Choroid plexus epithelial cell (primary cell): ENCODE data around the gene BEGAIN.

ENCODE experiments used
- DNase-seq: peaks from one replicate; pipeline ENCODE4 v3.0.0-alpha.2; 2010; ENCODE audit warnings: low read depth
- H3K4me3 ChIP-seq: 2 replicates; pipeline ENCODE4 v1.5.1; 2011; ENCODE audit warnings: low read depth, mild to moderate bottlenecking, control low read depth, low read length, moderate library complexity
- TF ChIP-seq, protein P1 (sequence below): conservative IDR thresholded peaks from 2 replicates; pipeline ENCODE4 v1.5.1; 2011; ENCODE audit warnings: low read depth, mild to moderate bottlenecking, control low read depth, inconsistent platforms, low read length, moderate library complexity

The BEGAIN gene

DNA sequence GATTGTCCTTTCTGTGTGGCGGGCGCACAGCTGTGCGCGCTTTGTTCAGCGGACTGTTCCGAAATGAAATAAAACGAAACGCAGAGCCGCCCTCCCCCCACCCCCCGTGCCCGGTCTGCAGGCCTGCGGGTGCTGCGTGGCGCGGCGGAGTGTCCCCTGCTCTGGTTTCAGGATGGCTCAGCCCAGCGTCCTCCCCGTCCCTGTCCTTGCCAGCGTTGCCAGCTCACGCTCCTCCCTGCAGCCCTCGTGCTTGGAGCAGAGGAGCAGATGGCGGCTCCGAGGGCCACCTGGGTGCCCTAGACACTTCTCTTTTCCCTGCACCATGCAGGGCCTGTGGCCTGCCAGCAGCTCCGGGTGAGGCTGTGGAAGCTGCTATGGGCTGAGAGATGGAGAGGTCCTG lies 17.5 kb upstream of the BEGAIN start:
- no peak overlapping the region for H3K4me3 ChIP-seq
- TF ChIP-seq, protein P1, sequence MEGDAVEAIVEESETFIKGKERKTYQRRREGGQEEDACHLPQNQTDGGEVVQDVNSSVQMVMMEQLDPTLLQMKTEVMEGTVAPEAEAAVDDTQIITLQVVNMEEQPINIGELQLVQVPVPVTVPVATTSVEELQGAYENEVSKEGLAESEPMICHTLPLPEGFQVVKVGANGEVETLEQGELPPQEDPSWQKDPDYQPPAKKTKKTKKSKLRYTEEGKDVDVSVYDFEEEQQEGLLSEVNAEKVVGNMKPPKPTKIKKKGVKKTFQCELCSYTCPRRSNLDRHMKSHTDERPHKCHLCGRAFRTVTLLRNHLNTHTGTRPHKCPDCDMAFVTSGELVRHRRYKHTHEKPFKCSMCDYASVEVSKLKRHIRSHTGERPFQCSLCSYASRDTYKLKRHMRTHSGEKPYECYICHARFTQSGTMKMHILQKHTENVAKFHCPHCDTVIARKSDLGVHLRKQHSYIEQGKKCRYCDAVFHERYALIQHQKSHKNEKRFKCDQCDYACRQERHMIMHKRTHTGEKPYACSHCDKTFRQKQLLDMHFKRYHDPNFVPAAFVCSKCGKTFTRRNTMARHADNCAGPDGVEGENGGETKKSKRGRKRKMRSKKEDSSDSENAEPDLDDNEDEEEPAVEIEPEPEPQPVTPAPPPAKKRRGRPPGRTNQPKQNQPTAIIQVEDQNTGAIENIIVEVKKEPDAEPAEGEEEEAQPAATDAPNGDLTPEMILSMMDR: no peak
- DNase-seq: no peak

DNA sequence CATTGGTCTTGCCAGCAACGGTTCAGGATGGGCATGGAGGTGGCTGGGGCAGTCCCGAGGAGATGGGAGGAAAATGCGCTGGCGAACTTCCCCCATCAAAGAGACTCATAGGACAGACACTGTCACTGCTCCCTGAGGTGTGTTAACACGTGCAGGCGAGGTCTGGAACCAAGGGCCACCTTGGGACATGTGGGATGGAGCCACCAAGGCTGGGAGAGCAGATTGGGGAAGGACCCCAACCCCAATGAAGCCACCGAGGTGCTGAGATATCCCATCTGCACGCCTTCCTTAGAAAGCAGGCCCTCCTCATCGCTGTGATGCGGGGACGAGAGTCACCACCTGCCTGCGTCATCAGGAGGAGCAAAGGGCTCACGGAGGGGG lies 16.9 kb upstream of the BEGAIN start:
- TF ChIP-seq, protein P1: no peak
- DNase-seq: no peak
- H3K4me3 ChIP-seq: no peak overlapping the region

DNA sequence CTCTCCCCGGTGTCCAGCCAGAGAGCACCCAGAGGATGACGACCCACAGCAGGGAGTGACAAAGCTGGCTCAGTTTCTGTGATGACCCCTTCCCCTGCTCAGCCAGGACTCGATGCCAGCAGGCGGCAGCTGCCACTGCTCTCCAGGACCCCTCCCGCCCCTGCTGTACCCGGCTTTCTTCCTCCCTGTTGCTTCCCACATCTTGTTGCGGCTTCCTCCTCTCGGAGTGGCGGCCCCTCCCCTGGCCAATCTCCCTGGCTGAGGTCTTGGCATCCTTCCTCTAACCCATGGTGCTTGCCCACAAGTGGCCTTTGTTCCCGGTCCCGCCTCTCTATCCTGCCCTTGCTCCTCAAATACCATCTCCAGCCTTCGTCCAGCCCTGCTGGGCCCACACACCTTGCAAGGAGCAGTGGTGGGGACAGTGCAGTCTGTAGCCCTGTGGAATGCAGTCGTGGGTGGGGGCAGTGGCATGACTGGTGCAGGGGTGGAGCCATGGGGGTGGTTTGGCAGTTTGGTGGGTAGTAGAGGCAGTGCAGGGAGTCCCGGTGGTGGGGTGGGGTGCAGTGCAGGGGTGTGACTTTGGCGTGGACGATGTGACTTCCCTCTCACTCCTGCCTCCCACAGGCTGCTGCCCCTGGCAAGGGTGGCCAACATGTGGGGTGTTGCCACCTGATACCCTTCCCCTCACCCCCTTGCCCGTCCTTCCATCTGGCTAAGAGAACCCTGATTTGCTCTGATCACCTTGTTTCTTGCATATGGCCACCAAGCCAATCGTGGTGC lies 16.3 kb upstream of the BEGAIN start:
- H3K4me3 ChIP-seq: no peak overlapping the region
- DNase-seq: no peak
- TF ChIP-seq, protein P1: no peak

DNA sequence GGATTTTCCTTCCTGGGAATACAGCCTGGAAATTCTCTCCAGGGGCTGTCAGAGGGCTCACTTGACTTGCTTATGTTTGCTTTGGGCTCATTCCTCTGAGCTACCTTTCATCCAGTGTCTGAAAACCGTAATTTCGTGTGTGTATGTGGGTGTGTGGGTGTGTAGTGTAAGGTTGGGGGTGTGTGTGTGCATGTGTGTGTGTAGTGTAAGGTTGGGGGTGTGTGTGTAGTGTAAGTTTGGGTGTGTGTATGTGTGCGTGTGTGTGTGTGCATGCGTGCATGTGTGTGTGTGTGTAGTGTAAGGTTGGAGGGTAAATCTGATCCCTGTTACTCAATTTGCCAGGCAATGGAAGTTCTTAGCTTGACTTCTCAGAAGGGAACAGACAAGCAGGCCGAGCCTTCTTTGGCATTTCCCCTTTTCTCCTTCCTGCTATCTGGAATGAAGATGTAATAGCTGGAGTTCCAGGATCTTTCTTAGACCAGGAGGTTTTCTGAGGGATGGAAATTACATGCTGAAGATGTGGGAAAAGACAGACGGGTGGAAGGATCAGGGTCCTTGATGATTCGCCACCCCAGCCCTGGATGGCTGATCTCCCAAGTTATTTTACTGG lies 15.5 kb upstream of the BEGAIN start:
- DNase-seq: no peak
- no peak overlapping the region for H3K4me3 ChIP-seq
- TF ChIP-seq, protein P1: no peak

DNA sequence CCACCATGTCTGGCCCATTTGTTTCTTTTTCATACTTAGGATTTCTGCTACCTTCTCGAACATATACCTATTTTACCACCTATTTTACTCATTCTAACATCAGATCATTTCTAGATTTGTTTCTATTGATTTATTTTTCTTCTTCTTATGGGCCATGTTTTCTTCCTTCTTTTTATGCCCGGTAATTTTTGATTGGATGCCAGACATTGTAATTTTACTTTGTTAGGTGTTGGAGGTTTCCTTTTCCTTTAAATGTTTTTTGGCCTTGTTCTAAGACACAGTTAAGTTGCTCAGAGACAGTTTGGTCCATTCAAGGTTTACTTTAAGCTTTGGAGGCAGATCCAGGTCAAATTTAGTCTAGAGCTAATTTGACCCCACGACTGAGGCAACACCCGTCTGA lies 14.7 kb upstream of the BEGAIN start:
- DNase-seq: no peak
- H3K4me3 ChIP-seq: no peak overlapping the region
- TF ChIP-seq, protein P1: no peak

DNA sequence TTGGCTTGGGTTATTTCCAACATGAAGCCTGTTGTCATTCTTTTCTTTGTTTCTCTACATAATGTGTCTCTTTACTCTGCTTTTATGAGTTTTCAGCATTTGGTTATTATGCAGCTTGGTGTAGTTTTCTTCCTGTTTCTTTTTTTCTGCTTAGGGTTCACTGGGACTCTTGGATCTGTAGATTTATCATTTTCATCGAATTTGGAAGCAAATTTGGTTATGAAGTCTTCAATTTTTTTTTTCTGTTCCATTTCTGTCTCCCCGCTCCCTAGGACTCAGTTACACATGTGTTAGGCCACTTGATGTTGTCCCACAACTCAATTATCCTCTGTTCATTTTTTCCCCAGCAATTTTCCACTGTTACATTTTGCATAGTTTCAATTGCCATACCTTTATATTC lies 13.8 kb upstream of the BEGAIN start:
- TF ChIP-seq, protein P1: no peak
- H3K4me3 ChIP-seq: no peak overlapping the region
- no peak for DNase-seq

DNA sequence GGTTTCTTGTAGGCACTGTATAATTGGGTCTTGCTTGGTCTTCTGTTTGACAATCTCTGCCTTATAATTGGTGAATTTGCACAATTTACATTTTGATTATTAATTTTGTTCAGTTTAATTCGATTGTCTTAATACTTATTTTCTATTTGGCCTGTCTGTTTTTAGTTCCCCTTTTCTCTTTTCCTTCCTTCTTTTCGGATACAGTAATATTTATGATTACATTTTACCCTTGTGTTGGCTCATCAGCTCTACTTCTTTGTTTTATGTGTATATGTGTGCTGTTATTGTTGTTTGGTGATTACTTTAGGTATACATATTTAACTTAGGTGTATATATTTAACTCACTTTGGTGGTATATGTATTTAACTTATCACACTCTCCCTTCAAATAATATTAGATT lies 12.8 kb upstream of the BEGAIN start:
- TF ChIP-seq, protein P1: no peak
- no peak overlapping the region for H3K4me3 ChIP-seq
- DNase-seq: no peak
